ENCODE data around the gene FSTL4.

DNA sequence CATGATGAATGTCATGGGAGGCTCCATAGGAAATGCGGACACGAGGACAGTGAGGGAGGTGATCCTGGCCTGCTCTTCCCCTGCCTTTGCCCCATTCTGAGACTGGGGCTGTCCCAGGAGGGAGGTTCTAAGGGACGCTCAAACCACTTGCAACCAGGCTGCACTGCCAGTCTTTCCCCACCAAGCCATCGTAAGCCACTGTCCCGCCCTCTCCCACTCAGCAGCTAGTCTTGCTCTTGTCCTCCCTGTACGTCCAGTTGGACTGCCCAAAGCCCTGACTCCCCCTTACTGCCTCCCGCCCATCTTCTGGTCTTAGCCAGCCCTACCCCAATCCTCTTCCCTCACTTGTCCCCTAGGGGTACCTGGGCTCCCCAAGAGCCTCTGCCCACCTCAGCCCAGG is 115.7 kb downstream of the FSTL4 start:
- no peak for TF ChIP-seq EP300 (IDR thresholded peaks at IDR 0.05)
- TF ChIP-seq, protein P1, sequence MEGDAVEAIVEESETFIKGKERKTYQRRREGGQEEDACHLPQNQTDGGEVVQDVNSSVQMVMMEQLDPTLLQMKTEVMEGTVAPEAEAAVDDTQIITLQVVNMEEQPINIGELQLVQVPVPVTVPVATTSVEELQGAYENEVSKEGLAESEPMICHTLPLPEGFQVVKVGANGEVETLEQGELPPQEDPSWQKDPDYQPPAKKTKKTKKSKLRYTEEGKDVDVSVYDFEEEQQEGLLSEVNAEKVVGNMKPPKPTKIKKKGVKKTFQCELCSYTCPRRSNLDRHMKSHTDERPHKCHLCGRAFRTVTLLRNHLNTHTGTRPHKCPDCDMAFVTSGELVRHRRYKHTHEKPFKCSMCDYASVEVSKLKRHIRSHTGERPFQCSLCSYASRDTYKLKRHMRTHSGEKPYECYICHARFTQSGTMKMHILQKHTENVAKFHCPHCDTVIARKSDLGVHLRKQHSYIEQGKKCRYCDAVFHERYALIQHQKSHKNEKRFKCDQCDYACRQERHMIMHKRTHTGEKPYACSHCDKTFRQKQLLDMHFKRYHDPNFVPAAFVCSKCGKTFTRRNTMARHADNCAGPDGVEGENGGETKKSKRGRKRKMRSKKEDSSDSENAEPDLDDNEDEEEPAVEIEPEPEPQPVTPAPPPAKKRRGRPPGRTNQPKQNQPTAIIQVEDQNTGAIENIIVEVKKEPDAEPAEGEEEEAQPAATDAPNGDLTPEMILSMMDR (IDR thresholded peaks at IDR 0.05) = no peak

Measured in ovary (tissue), 3 donors.